GM23338 (cell line): ENCODE data around the gene AKNA. TPM values are rescaled to one million over a fixed set of nuclear protein-coding genes. Genes with fewer than 3 reads are reported as not detected.
A peak's percentile ranks its signal among the peaks of the same experiment; 100 is the strongest.

Experiments used
- ATAC-seq: fragments of 200-7000 bp; cut with Tn5 transposase; 3 replicates; pipeline ENCODE4 v1.9.1; 2020
- DNase-seq: peaks from one replicate; pipeline ENCODE4 v3.0.0-alpha.2; 2015; ENCODE audit warnings: low spot score
- H2AFZ ChIP-seq: fragments of 200-600 bp; sonication (generic); 2 replicates; pipeline ENCODE4 v1.8.0; 2016; ENCODE audit warnings: antibody characterized with exemption, mild to moderate bottlenecking, moderate library complexity
- H3F3A ChIP-seq: fragments of 200-600 bp; sonication (generic); replicated peaks from 2 replicates; pipeline ENCODE4 v1.8.0; 2017; ENCODE audit warnings: antibody characterized with exemption, mixed run types, low read depth
- H3K27ac ChIP-seq: fragments of 200-600 bp; sonication (generic); 2 replicates; pipeline ENCODE4 v1.6.1; 2016; ENCODE audit warnings: low read depth
- H3K27me3 ChIP-seq: fragments of 200-600 bp; sonication (generic); 2 replicates; pipeline ENCODE4 v1.8.0; 2016; ENCODE audit warnings: mild to moderate bottlenecking, mixed run types, moderate library complexity; ENCODE audit not compliant: insufficient read depth
- H3K36me3 ChIP-seq: fragments of 200-600 bp; sonication (generic); 2 replicates; pipeline ENCODE4 v1.8.0; 2016; ENCODE audit warnings: mild to moderate bottlenecking; ENCODE audit not compliant: insufficient read depth
- H3K4me1 ChIP-seq: fragments of 200-600 bp; sonication (generic); 2 replicates; pipeline ENCODE4 v1.8.0; 2016; ENCODE audit warnings: mild to moderate bottlenecking, moderate library complexity; ENCODE audit not compliant: insufficient read depth
- H3K4me2 ChIP-seq: fragments of 200-600 bp; sonication (generic); 2 replicates; pipeline ENCODE4 v1.7.1; 2017; ENCODE audit warnings: mixed run types
- H3K4me3 ChIP-seq: fragments of 200-600 bp; sonication (generic); 2 replicates; pipeline ENCODE4 v1.6.1; 2016; ENCODE audit warnings: mixed run types
- H3K79me2 ChIP-seq: fragments of 200-600 bp; sonication (generic); replicated peaks from 2 replicates; pipeline ENCODE4 v1.8.0; 2017; ENCODE audit warnings: mild to moderate bottlenecking; ENCODE audit not compliant: insufficient read depth
- H3K9me2 ChIP-seq: fragments of 200-600 bp; sonication (generic); 2 replicates; pipeline ENCODE4 v1.8.0; 2017; ENCODE audit not compliant: insufficient read depth
- H4K20me1 ChIP-seq: fragments of 200-600 bp; sonication (generic); replicated peaks from 2 replicates; pipeline ENCODE4 v1.8.0; 2017; ENCODE audit warnings: mild to moderate bottlenecking; ENCODE audit not compliant: insufficient read depth
- H3K27ac Mint-ChIP-seq: 2 replicates; pipeline ENCODE4 v1.8.0; 2020; ENCODE audit warnings: inconsistent platforms, mild to moderate bottlenecking, moderate library complexity, mixed read lengths
- H3K27me3 Mint-ChIP-seq: 3 replicates; pipeline ENCODE4 v1.8.0; 2022; ENCODE audit warnings: low read depth, mild to moderate bottlenecking, moderate library complexity, mixed read lengths, inconsistent platforms; ENCODE audit not compliant: insufficient read depth, poor library complexity
- H3K36me3 Mint-ChIP-seq: 3 replicates; pipeline ENCODE4 v1.8.0; 2021; ENCODE audit warnings: low read depth, mild to moderate bottlenecking, inconsistent platforms, moderate library complexity, mixed read lengths
- H3K4me1 Mint-ChIP-seq: 3 replicates; pipeline ENCODE4 v1.8.0; 2020; ENCODE audit warnings: mild to moderate bottlenecking, inconsistent platforms, mixed read lengths
- H3K4me3 Mint-ChIP-seq: 3 replicates; pipeline ENCODE4 v1.8.0; 2021; ENCODE audit warnings: moderate library complexity, mild to moderate bottlenecking, inconsistent platforms, mixed read lengths
- H3K9me3 Mint-ChIP-seq: 3 replicates; pipeline ENCODE4 v1.8.0; 2020; ENCODE audit warnings: moderate library complexity, mild to moderate bottlenecking, inconsistent platforms, mixed read lengths
- CREB1 ChIP-seq: fragments of 250-450 bp; sonication (Bioruptor Pico); IDR thresholded peaks from 2 replicates; pipeline ENCODE4 v1.5.0; 2020; ENCODE audit warnings: low read depth, mild to moderate bottlenecking, moderate library complexity
- CTCF ChIP-seq, 2 experiments: fragments of 200-600 bp in 1 of 2; sonication (generic) in 1 of 2; conservative IDR thresholded peaks; 2 replicates each; pipeline versions ENCODE4 v1.5.1 to v1.6.1; 2016 to 2017; ENCODE audit warnings: antibody characterized with exemption in 2 of 2, low read depth in 2 of 2, mild to moderate bottlenecking in 2 of 2, moderate library complexity in 1 of 2
- ETS1 ChIP-seq: IDR thresholded peaks from 2 replicates; pipeline ENCODE4 v1.6.1; 2016; ENCODE audit warnings: antibody characterized with exemption
- EZH2 ChIP-seq: fragments of 200-600 bp; sonication (generic); IDR thresholded peaks from one replicate; pipeline ENCODE4 v1.8.0; 2017; ENCODE audit warnings: antibody characterized with exemption, mild to moderate bottlenecking, low read depth; ENCODE audit not compliant: unreplicated experiment
- EZH2phosphoT487 ChIP-seq: fragments of 200-600 bp; sonication (generic); IDR thresholded peaks from one replicate; pipeline ENCODE4 v1.8.1; 2018; ENCODE audit warnings: antibody characterized with exemption; ENCODE audit not compliant: unreplicated experiment
- JUNB ChIP-seq: IDR thresholded peaks from one replicate; pipeline ENCODE4 v1.6.1; 2016; ENCODE audit warnings: antibody characterized with exemption; ENCODE audit not compliant: unreplicated experiment
- NANOG ChIP-seq: IDR thresholded peaks from 2 replicates; pipeline ENCODE4 v1.6.1; 2016; ENCODE audit warnings: antibody characterized with exemption, borderline replicate concordance
- POLR2AphosphoS5 ChIP-seq: IDR thresholded peaks from 2 replicates; pipeline ENCODE4 v1.6.1; 2016; ENCODE audit warnings: antibody characterized with exemption, low read depth
- REST ChIP-seq: IDR thresholded peaks from one replicate; pipeline ENCODE4 v1.6.1; 2018; ENCODE audit warnings: antibody characterized with exemption; ENCODE audit not compliant: unreplicated experiment
- STAT1 ChIP-seq: IDR thresholded peaks from one replicate; pipeline ENCODE4 v1.6.1; 2016; ENCODE audit warnings: antibody characterized with exemption; ENCODE audit not compliant: unreplicated experiment
- ZNF114 ChIP-seq: fragments of 250-450 bp; sonication (Bioruptor Pico); IDR thresholded peaks from 2 replicates; pipeline ENCODE4 v1.5.0; 2020; ENCODE audit warnings: mild to moderate bottlenecking, moderate library complexity
- ZNF331 ChIP-seq: fragments of 250-450 bp; sonication (Bioruptor Pico); IDR thresholded peaks from 2 replicates; pipeline ENCODE4 v1.5.0; 2020; ENCODE audit warnings: low read depth, mild to moderate bottlenecking, moderate library complexity
- ZNF462 ChIP-seq: fragments of 250-450 bp; sonication (Bioruptor Pico); IDR thresholded peaks from 2 replicates; pipeline ENCODE4 v1.5.0; 2020; ENCODE audit warnings: mild to moderate bottlenecking, moderate library complexity
- polyA plus RNA-seq: library from polyadenylated mRNA; unstranded; fragments of >200 nt; fragmentation: Nextera tagmentation; extraction: Ambion mirVana; gene quantifications from 2 replicates; pipeline ENCODE4 v1.2.1, GENCODE V29; 2016
- total RNA-seq: library from RNA; depleted of rRNA; stranded (reverse); fragments of >200 nt; shearing (Covaris generic); gene quantifications from 2 replicates; pipeline ENCODE4 v1.2.3, GENCODE V29; 2014

AKNA gene
- total and polyA plus RNA-seq, 2 experiments from 2014 or later: 9.0 to 28.1 TPM

- peaks cover 12% of the 10 kb centered on the region; the same call in 1 of the 2 replicates for H3F3A ChIP-seq
- Mint-ChIP-seq H3K36me3 (peaks cover 60% of the 10 kb centered on the region), H3K4me3 (no peak overlapping the region), H3K27me3 (peaks cover 2% of the 10 kb centered on the region), H3K4me1 (peaks cover 26% of the 10 kb centered on the region), H3K27ac (peak overlapping the region; percentile 37; the same call in 1 of the 2 replicates), H3K9me3 (no peaks in the 10 kb centered on the region)
- no peak overlapping the region for H3K4me2 ChIP-seq
- H3K27me3 ChIP-seq: no peaks in the 10 kb centered on the region
- H3K9me2 ChIP-seq: 0 out of 2 replicates have a peak, but pooled peaks cover 6% of the 10 kb centered on the region
- DNase-seq: no peak
- H3K36me3 ChIP-seq: peaks cover under 1% of the 10 kb centered on the region; the same call in 1 of the 2 replicates
- H3K4me1 ChIP-seq: peaks cover 26% of the 10 kb centered on the region
- ATAC-seq: no peak
- peaks cover 4% of the 10 kb centered on the region; the same call in 1 of the 2 replicates for H3K79me2 ChIP-seq
- TF ChIP-seq EZH2: no peak
- TF ChIP-seq ZNF114: no peak
- TF ChIP-seq ZNF331 (CRISPR knock-in tag): no peak
- no peak for TF ChIP-seq JUNB
- TF ChIP-seq POLR2AphosphoS5: no peak
- no peak for TF ChIP-seq CREB1 (CRISPR knock-in tag)
- TF ChIP-seq ETS1: no peak
- TF ChIP-seq REST: no peak
- TF ChIP-seq NANOG: no peak
- TF ChIP-seq CTCF (conservative IDR thresholded peaks at IDR 0.05; ENCODE audit: low read depth in 2 of 2): no peak
- no peak for TF ChIP-seq ZNF462
- TF ChIP-seq STAT1: no peak
- TF ChIP-seq EZH2phosphoT487: no peak
- H2AFZ ChIP-seq: no peak overlapping the region
- H3K4me3 ChIP-seq: no peak overlapping the region
- no peak overlapping the region for H3K27ac ChIP-seq
- H4K20me1 ChIP-seq: no peaks in the 10 kb centered on the region
Observed at GRCh38 chr9:114366334-114367128, 21.3 kb downstream of the AKNA start.
